Smooth muscle cell of the brain vasculature (primary cell): ENCODE data around the gene STX1A.
A peak's percentile ranks its signal among the peaks of the same experiment; 100 is the strongest.
"Not testable (repeated sequence)": the region's sequence is repeated elsewhere in the genome, so short reads cannot be mapped to it uniquely, and the experiment has no call there.

Source experiments
- DNase-seq: peaks from one replicate; pipeline ENCODE4 v3.0.0-alpha.2; 2012; ENCODE audit warnings: low read depth, low spot score

The STX1A gene

DNA sequence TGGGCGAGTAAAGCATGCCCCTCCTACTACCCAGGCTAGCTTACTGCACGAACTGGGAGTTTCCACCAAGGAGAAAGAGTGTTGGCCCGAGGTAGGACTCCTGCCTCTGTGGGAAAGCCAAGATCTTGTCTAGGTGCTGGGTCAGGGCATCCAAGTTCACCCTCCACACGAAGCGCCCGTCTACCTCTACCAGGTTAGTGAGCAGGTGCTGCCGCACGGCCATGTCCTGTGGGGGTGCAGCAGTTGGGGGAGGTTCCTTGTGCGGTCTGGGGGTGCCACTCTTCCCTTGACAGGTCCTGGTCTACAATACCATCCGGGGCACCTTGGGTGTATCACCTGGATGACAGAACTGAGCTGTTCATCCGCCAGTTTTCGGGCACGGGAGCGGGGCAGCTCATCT lies 17.4 kb upstream of the STX1A start:
- no peak for DNase-seq

DNA sequence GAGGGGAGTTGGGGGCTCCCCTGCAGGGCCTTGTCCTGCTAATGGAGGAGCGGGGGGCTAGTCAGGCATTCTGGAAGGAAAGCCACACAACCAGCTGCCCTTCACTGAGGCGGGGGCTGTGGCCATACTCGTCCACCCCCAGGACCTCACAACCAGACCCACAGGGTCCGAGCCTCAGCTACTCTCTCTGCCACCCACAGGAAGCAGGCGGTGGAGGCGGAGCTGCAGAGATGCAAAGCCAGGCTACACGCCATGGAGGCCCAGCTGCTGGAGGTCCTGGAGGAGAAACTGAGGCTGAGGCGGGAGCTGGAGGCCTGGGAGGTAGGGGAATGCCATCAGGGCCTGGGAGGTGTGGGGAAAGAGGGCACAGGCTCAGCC lies 16.0 kb upstream of the STX1A start:
- no peak for DNase-seq

DNA sequence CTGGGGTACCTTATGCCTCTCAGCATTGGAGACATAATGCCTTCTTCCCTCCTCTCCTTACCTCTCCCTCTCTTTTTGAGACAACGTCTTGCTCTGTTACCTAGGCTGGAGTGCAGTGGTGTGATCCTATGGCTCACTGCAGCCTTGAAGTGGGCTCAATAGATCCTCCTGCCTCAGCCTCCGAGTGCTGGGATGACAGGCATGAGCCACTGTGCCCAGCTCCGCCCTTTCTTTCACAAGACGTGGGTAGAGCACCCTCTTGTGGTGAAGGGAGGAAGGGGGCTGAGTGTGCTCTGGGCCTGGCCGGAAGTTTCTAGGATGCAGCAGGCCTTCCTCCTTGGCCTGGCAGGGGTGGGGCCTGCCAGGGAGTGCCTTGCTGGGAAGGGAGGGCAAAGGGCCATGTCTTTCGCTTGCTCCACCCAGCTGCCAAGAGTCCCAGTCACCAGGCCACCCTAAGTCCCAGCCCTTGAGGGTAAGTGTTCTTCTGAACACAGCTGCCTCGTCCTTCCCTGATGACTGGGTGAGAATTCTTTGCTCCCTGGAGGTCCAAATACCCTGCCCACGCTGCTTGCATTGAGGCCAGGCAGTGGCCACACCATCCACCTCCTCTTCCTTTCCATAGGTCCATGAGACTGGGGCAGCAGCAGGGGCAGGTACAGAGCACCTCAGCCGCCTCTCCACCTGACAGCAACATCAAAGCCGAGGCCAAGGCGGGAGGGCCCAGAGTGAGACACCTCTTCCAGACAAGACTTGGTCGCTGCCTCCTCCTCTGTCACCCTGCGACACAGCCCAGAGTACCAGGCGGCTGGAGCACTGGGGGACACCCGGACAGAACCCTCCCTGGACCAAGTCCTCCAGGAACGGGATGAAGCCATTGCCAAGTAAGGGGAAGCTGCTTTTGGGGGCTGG lies 15.4 kb upstream of the STX1A start:
- no peak for DNase-seq

DNA sequence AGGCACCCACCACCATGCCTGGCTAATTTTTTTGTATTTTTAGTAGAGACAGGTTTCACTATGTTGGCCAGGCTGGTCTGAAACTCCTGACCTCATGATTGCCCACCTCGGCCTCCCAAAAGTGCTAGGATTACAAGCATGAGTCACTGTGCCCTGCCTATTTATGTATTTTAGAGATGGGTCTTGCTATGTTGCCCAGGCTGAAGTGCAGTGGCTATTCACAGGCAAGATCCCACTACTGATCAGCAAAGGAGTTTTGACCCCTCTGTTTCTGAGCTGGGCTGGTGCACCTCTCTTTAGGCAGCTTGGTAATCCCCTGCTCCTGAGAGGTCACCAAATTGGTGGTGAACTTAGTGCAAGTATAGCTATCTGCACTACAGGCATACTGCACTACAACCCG lies 12.9 kb upstream of the STX1A start:
- DNase-seq, result no peak

DNA sequence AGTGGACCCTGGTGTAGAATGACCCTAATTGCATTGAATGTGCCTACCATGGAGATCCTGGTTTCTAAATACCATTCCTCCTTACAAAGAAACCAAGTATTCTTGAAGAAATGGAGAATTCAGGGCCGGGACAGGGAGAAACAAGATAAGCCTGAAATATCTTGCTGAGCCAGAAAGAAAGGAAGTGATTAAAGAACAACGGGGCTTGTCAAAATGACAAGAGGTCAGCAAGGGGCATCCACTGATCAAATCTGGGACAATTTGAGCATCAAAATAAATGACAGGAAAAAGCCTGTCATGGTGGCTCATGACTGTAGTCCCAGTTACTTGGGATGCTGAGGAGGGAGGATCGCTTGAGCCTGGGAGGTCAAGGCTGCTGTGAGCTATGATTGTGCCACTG lies 11.0 kb upstream of the STX1A start:
- DNase-seq, result no peak

DNA sequence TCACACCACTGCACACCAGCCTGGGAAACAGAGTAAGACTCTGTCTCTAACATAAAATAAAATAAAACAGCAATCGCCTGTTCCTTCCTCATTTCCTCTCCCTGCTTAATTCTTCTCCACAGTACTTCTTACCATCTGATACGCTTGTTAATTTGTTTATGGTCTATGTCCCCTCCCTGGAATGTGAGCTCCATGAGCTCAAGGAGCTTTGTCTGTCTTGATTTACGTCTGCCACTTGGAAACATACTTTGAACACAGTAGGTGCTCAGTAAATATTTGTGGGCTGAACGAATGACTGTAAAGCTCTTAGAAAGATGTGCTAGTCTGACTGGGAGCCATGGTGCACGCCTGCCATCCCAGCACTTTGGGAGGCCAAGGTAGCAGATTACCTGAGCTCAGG lies 9.1 kb upstream of the STX1A start:
- no peak for DNase-seq

DNA sequence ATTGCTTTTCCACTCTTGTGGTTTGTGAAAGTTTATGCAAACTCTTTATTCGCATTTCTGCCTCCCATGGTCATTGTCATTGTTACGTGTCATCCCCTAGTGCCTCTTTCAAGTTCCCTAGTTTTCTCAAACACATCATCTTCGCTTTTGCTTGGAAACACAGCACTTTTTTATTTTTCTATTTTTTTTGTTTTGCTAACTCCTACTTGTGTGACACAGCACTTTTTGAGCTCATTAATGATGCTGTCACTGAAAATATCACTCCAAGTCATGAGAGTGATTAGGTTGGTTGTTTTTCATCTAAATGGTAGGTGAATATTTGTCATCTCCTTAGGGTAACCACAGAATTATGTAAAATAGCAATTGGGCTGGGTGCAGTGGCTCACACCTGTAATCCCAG lies 8.5 kb upstream of the STX1A start:
- no peak for DNase-seq

DNA sequence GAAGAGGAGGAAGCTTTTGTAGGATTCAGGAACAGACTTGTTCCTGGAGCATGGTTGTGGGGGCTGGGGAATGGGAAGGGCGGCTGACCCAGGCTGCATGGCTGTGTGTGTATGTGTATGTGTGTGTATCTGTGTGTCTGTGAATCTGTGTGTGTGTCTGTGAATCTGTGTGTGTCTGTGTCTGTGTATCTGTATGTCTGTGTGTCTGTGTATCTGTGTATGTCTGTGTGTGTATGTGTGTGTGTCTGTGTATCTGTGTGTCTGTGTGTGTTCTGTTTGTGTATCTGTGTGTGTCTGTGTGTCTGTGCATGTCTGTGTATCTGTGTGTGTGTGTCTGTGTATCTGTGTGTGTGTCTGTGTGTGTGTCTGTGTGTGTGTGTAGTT lies 6.6 kb upstream of the STX1A start:
- DNase-seq, result no peak

DNA sequence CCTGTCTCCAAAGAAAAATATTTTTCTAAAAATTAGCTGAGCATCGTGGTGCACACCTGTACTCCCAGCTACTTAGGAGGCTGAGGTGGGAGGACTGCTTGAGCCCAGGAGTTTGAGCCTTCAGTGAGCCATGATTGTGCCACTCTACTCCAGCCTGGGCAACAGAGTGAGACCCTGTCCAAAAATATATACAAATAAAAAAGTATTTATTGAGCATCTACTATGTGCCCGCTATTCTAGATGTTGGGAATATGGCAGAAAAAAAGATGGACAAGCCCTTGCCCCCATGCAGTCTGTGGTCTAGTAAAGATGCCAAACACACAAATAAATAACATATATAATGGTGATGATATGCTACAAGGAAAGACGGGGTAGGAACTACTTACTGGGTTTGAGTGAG lies 4.3 kb upstream of the STX1A start:
- DNase-seq, result no peak

DNA sequence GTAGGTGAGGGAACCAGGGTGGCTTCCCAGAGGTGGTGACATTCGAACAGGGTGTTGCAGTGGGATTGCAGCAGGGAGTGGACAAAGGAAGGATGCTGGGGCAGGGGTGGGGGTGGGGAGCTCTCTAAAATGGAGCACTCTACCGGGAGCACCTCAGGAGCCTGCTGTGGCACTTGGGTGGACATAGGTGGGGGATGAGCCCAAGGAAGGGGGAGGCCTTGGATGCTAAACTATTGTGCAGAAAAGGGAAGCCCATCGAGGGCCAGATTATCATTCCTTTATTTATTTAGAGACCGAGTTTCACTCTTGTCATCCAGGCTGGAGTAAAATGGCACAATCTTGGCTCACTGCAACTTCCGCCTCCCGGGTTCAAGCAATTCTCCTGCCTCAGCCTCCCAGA lies 3.3 kb upstream of the STX1A start:
- DNase-seq, result no peak

DNA sequence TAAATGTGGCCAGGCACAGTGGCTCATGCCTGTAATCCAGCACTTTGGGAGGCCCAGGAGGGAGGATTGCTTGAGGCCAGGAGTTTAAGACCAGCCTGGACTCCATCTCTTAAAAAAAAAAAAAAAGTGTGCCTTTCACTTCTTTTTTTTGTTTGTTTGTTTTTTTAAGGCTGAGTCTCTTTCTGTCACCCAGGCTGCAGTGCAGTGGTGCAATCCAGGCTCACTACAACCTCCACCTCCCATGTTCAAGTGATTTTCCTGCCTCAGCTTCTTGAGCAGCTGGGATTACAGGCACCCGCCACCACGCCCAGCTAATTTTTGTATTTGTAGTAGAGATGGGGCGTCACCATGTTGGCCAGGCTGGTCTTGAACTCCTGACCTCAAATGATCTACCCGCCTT lies 2.7 kb upstream of the STX1A start:
- DNase-seq, result not testable (repeated sequence)

DNA sequence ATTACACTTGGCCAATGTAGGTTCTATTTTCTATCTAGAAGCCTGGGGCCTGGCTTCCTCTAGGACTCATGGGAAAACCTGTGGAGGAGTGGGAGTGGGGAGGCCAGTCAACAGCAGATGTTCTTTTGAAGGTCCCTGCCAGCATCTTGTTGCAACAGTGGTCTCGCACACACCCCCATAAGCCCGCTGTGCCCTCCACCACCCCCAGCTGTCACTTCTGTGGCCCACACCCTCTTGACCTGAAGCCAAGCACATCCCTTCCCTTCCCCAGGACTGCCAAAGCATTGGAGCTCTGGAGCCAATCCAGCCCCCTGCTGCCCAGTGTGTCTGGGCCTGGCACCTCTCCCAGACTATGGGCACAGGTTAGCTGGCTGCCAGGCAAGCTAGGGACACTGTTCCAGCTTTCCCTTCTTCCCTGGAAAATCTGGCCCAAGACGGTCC lies 1.9 kb upstream of the STX1A start:
- DNase-seq, result no peak

DNA sequence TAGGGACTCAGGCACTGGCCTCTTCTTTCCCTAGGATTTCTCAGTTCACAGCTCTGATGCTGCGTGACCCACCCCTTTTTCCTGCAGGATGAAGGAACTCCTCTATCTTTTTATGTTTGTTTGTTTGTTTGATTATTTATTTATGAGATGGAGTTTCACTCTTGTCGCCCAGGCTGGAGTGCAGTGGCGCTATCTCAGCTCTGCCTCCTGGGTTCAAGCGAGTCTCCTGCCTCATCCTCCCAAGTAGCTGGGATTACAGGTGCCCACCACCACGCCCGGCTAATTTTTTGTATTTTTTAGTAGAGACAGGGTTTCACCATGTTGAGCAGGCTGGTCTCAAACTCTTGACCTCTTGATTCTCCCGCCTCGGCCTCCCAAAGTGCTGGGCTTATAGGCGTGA lies 974 bp upstream of the STX1A start:
- DNase-seq, result not testable (repeated sequence)

DNA sequence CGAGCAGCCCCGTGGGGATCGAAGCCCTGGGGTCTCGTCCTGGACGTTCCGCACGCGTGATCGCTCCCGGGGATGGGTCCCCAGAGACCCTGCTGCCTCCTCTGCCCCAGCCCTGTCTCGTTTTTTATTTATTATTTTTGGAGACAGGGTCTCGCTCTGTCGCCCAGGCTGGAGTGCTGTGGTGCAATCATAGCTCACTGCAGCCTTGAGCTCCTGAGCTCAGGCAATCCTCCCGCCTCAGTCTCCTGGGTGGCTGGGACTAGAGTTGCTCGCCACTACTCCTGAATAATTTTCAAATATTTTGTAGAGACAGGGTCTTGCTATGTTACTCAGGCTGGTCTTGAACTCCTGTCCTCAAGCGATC lies 319 bp upstream of the STX1A start:
- no peak for DNase-seq

DNA sequence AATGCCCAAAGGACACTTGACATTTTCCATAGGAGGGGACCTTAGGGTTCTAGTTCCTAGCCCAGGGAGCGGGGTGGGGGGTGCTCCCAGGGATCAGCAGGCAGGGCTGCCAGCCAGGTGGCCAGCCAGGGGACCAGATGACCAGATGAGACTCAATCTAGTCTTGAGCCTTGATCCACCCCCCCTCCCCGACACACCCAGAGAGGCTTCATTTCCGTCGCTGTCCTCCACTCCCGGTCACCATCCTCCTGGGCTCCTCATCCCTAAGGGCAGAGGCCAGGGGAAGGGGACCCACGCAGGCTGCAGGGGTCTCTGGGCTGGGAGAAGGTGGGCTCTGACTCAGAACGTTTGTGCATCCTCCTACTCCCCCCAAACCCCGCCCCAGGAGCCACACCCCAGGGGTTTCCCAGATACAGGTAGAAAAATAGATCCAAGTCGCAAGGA lies 1.0 kb downstream of the STX1A start:
- DNase-seq, result no peak

DNA sequence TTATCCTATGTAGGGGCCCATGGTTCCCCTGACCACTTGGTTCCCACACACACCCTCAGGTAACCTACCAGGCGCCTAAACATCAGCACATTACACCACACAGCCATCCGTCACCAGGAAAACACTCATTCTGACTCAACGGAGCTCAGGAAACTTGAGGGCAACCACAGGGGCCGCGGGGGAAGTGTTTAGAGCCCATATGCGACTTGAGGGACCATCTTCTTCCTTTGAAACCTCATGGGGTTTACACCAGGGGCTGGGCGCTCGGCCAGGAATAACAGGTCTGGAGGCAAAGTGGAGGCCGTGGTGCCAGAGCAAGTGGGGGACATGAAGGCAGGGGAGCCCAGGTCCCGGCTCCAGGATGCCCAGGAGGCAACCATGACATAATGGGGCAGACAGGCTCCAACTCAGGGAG lies 1.5 kb downstream of the STX1A start:
- DNase-seq, result no peak

DNA sequence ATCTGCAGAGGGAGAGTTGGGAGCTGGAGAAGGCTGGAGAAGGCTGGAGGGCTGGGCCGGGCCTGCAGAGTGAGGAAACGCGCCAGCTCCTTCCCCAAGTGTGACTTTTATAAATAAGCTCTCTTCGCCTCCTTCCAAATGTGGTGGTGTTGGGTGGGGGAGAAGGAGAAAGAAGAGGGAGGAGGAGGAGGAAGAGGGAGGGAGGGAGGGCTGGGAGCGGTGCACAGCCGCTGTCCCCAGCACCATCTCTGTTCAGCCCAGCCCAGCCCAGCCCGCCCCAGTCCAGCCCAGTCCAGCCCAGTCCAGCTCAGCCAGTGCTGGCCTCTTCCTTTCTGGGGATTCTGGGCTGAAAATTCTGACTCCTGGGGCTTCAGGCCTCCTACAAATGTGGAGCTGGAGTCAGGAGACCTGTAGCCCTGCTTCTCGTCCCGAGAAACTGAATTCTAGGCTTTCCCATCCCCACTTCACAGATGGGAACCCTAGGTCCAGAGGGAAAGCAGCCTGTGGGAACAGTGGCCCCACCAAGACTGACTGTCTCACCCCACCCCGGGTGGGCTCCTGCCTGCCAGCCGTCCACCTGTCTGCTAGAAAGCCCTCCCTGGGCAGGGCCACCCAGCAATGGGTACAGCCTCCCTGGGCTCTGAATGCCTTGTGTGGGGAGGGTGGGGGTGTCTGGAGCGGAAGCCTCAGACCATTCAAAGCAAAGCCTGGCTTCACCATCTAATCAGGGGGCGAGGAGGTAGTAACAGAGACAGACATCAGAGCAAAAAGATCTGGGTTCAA lies 2.3 kb downstream of the STX1A start:
- DNase-seq, result no peak

DNA sequence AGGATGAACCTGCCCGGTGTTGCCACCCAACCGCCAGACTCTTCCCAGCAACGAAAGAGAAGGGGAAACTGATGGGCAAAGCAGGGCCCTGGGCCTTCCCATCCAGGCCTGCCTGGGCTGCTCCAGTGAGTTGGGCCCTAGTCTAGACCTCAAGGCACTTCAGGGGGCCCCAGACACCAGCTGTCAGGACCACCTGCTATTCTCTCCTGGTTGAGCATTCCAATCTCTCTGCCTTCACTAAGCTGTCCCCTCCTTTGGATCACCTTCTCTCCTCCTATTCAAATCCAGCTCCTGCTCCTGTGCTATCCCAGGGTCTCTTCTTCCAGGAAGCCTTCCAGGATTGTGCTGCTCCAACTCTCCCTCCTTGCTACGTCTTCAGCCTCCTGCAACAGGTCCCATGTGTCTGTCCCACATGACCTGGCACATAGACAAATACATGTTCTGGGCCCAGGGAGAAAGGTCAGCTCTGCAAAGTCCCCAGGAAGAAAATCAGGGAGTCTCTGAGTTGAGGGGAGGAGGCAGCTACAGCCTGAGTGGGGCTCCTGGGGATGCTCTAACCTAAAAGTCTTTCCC lies 3.1 kb downstream of the STX1A start:
- no peak for DNase-seq

DNA sequence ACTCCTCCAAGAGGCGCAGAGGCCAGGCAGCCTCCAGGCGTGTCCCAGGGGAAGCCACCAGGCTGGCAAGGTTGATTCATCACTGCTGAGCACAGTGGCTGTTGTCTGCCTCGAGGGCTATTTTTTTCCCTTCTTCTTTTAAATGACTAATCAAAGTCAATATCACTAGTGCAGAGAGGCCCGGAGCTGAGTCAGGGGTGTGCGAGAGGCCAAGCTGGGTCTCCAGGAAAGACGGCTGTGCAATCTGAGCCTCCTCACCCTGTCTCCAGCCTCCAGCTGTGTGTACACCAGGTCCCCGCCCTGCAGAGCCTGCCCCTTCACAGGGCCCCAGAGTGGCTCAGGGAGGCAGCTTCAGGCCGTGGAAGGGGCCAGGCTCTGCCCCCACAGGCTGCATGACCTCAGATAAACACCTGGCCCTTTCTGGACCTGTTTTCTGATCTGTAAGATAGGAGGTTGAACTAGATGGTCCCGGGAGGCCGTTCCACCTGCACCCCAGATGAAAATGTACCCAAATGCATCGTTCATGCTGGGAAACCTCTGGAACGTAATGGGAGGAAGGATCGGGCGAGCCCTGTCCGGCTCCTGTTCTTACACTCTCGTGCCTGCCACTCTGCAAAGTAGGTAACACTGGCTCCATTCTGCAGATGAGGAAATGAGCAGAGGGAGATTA lies 3.7 kb downstream of the STX1A start:
- peak; percentile 78 for DNase-seq

DNA sequence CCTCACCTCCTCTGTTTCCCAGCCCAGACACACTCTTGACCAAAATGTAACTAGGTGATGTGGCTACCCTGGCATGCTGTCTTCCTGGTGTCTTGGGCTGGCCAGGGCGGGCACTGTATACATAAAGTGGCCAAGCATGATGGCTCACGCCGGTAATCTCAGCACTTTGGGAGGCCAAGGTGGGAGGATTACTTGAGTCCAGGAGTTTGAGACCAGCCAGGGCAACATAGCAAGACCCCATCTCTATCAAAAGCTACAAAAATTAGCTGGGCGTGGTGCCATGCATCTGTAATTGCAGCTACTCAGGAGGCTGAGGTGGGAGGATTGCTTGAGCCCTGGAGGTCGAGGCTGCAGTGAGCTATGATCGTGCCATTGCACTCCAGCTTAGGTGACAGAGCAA lies 6.2 kb downstream of the STX1A start:
- not testable (repeated sequence) for DNase-seq

DNA sequence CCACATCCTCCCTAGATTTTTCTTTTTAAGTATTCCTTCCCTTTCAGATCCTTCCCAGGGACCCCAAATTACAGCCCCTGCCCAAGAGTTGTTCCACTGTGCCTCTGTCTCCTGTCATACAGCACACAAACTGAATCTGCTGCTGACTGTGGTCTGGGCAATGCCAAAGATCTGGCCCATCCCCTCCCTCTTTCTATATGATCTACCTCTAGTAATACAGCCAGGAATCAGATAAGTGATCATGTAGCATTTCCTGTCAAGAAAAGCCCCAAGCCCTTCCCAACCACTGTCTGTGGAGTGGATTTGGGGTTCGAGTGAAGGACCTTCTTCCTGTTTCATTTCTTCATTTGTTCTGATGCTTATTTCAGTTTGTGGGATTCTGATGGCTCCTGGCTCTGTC lies 6.7 kb downstream of the STX1A start:
- DNase-seq, result no peak

DNA sequence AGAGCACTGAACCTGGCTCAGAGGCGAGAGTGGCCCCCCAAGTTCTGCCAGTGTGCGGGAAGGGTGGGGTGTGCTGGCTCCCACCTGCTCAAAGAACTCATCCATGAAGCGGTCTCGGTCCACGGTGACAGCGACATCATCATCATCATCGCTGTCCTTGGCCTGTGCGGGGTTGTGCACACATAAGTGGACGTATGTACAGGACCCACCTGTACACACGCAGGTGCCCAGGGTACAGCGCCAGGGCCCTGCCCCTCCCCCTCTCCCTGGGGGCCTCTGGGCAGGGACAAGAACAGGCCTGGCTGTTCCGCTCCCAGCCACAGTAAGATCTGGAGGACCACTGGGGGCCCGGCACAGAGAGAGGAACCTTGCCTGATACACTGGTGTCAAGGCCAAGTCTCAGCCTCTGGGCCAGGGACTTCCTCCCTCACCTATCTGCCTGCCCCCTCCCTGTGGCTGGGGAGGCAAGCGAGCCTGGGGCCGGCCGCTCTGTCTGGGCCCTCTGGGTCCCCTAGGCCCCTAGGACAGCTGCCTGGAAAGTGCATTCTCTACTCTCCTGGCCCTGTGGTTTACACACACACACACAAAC lies 10.4 kb downstream of the STX1A start:
- no peak for DNase-seq
